ENCODE results near the gene ELAVL3. TPM values are rescaled to one million over a fixed set of nuclear protein-coding genes. Genes with fewer than 3 reads are reported as not detected.

Gene ELAVL3
- total and polyA plus RNA-seq, 2 of the 8 experiments (the other 6 are each of a cell fraction or from before 2014, with no cell fraction given): 0.80 to 1.0 TPM

- Histone ChIP-seq H3K4ac (replicated peaks; ENCODE audit: insufficient read length, low read depth, low read length) (no peak overlapping the region), H2AK5ac (ENCODE audit: low read depth, low read length) (no peak overlapping the region), H3K79me2 (ENCODE audit: control insufficient read depth in 1 of 2, insufficient read depth in 2 of 2, low read length in 2 of 2) (no peaks in the 10 kb centered on the region), H3K14ac (ENCODE audit: insufficient read length) (no peak overlapping the region), H4K20me1 (replicated peaks in 1 of 2; ENCODE audit: control insufficient read depth in 1 of 2, insufficient read depth in 2 of 2, low read length in 2 of 2) (peaks cover 9 to 20% of the 10 kb centered on the region in 2 experiments), H3K79me1 (ENCODE audit: low read depth, low read length) (peaks cover 2% of the 10 kb centered on the region; the same call in 1 of the 2 replicates), H2AFZ (ENCODE audit: low read length) (no peak overlapping the region), H4K91ac (replicated peaks; ENCODE audit: insufficient read length, low read length) (no peak overlapping the region), H3K4me1 (replicated peaks in 1 of 4; ENCODE audit: control insufficient read depth in 3 of 4, insufficient read depth in 4 of 4, low read length in 3 of 4) (no peaks in the 10 kb centered on the region; a peak in 2 of 7 replicates), H2BK15ac (ENCODE audit: low read length) (no peak overlapping the region), H3K4me3 (ENCODE audit: extremely low read depth in 1 of 4, insufficient read depth in 2 of 4, low read depth in 3 of 4, low read length in 4 of 4) (no peak overlapping the region), H3K9ac (replicated peaks in 1 of 4; ENCODE audit: extremely low read depth in 1 of 4, low read depth in 3 of 4, low read length in 3 of 4) (no peak overlapping the region), H3K56ac (replicated peaks; ENCODE audit: insufficient read length, low read depth, low read length) (no peak overlapping the region), H3K36me3 (ENCODE audit: control insufficient read depth in 2 of 4, insufficient read depth in 4 of 4, low read length in 3 of 4) (peaks cover 25 to 63% (median 52%) of the 10 kb centered on the region in 4 experiments), H4K5ac (ENCODE audit: insufficient read length, low read depth, low read length) (no peak overlapping the region), H2BK120ac (replicated peaks; ENCODE audit: low read depth, low read length) (no peak overlapping the region), H2BK20ac (ENCODE audit: low read length) (no peak overlapping the region), H3K4me2 (ENCODE audit: insufficient read depth in 1 of 2, low read depth in 2 of 2, low read length in 2 of 2) (no peak overlapping the region), H3K27ac (ENCODE audit: low read depth, low read length) (no peak overlapping the region), H2BK12ac (ENCODE audit: low read depth, low read length) (no peak overlapping the region), H3K18ac (ENCODE audit: extremely low read depth, low read length) (no peak overlapping the region), H3K23me2 (ENCODE audit: low read depth, low read length) (no peaks in the 10 kb centered on the region), H3K9me3 (ENCODE audit: insufficient read depth in 2 of 2, low read depth in 1 of 2, low read length in 1 of 2) (no peaks in the 10 kb centered on the region), H3K27me3 (replicated peaks in 1 of 4; ENCODE audit: control insufficient read depth in 3 of 4, extremely low read depth in 1 of 4, insufficient read depth in 3 of 4, low read length in 3 of 4) (no peaks in the 10 kb centered on the region), H4K8ac (ENCODE audit: extremely low read depth, insufficient read depth, low read length) (no peak overlapping the region), H2BK5ac (ENCODE audit: low read depth, low read length) (no peak overlapping the region), H3K23ac (ENCODE audit: insufficient read length) (no peak overlapping the region)
- CTCF ChIA-PET (ENCODE audit: partially characterized antibody): interaction anchor here (0.5 to 13.0 kb wide), 18 partner anchors 8 to 189 kb away, joined by 3 to 192 read pairs (median 5); partner anchors contain the start of genes CCDC159, EPOR, ODAD3 and PRKCSH
- DNase-seq (ENCODE audit: low read depth in 1 of 2, low spot score in 2 of 2) (no peak), FAIRE-seq (no peak)
- WGBS, 2 experiments (ENCODE audit: extremely low coverage in 1 of 2, insufficient coverage in 1 of 2, insufficient read length in 1 of 2, insufficient replicate concordance in 2 of 2, low coverage in 1 of 2, low lambda C conversion rate in 2 of 2, missing lambda C conversion rate in 1 of 2): 92% methylated on average over 12 of the region's 13 CpGs; no CpG with 5 or more reads in 1 of the 2 experiments
- POLR2A ChIA-PET (ENCODE audit: partially characterized antibody): interaction anchor here (1.1 to 1.6 kb wide), 6 partner anchors 9 to 70 kb away, joined by 3 to 9 read pairs (median 4); partner anchors contain the start of genes EPOR, ODAD3, PRKCSH and RGL3
- TF ChIP-seq RBBP5 (IDR thresholded peaks at IDR 0.05; ENCODE audit: borderline replicate concordance, low read depth, low read length): no peak
- TF ChIP-seq JUND (IDR thresholded peaks at IDR 0.05; ENCODE audit: low read length): no peak
- no peak for TF ChIP-seq BCL11A (IDR thresholded peaks at IDR 0.05; ENCODE audit: low read depth in 2 of 2, low read length in 2 of 2)
- TF ChIP-seq POLR2A (IDR thresholded peaks at IDR 0.05; ENCODE audit: control extremely low read depth in 1 of 2, low read depth in 2 of 2, low read length in 2 of 2): no peak
- TF ChIP-seq YY1 (IDR thresholded peaks at IDR 0.05; ENCODE audit: low read depth, low read length): no peak
- no peak for TF ChIP-seq GABPA (IDR thresholded peaks at IDR 0.05; ENCODE audit: borderline replicate concordance, insufficient read depth, low read length)
- no peak for TF ChIP-seq KDM5A (IDR thresholded peaks at IDR 0.05; ENCODE audit: low read length)
- no peak for TF ChIP-seq SP2 (IDR thresholded peaks at IDR 0.05; ENCODE audit: low read length)
- no peak for TF ChIP-seq E2F6 (IDR thresholded peaks at IDR 0.05)
- no peak for TF ChIP-seq ASH2L (IDR thresholded peaks at IDR 0.05; ENCODE audit: low read length)
- TF ChIP-seq USF2 (IDR thresholded peaks at IDR 0.05; ENCODE audit: low read length): no peak
- TF ChIP-seq SAP30 (IDR thresholded peaks at IDR 0.05; ENCODE audit: insufficient read depth, insufficient replicate concordance, low read length): no peak
- no peak for TF ChIP-seq MAX (IDR thresholded peaks at IDR 0.05)
These were observed 35.7 kb downstream of the ELAVL3 start for GRCh38 chr19:11445141-11445540.
